ENCODE measurements around the gene PAF1. TPM values are rescaled to one million over a fixed set of nuclear protein-coding genes. Genes with fewer than 3 reads are reported as not detected.

Gene PAF1
- total and polyA plus RNA-seq, 4 donors, result 13.7 to 29.4 (median 18.9) TPM

- TF ChIP-seq ZBTB33 (IDR thresholded peaks at IDR 0.05) (peak; percentile 17), RXRA (IDR thresholded peaks at IDR 0.05) (peak in 1 of 2 donors; percentile 24), RAD21 (IDR thresholded peaks at IDR 0.05) (no peak), SP1 (IDR thresholded peaks at IDR 0.05) (peak; percentile 37), HNF4A (conservative IDR thresholded peaks at IDR 0.05) (peak in 1 of 2 donors; percentile 9)
Measured at GRCh38 chr19:39406656-39407409, 15.9 kb upstream of the PAF1 start, which contains the start of gene ZFP36 (continued).

- DNase-seq (ENCODE audit: low spot score), result no peak
- Histone ChIP-seq H3K4me1 (ENCODE audit: control insufficient read depth in 4 of 4, insufficient read depth in 4 of 4, low read length in 3 of 4) (peaks cover 11 to 29% (median 19%) of the 10 kb centered on the region in 4 donors), H3K27ac (ENCODE audit: low read depth in 1 of 2, low read length in 2 of 2) (peak overlapping the region; percentile 94 to 95), H3K4me3 (ENCODE audit: low read depth in 1 of 3, low read length in 3 of 3) (peak overlapping the region; percentile 57 to 94 (median 65)), H3K27me3 (ENCODE audit: control insufficient read depth in 4 of 4, insufficient read depth in 4 of 4, low read length in 3 of 4) (no peaks in the 10 kb centered on the region), H3K36me3 (ENCODE audit: control insufficient read depth in 4 of 4, insufficient read depth in 3 of 4, low read depth in 1 of 4, low read length in 3 of 4) (peaks cover 0 to 9% (median 0%) of the 10 kb centered on the region in 4 donors), H3K9ac (ENCODE audit: low read depth in 1 of 2, low read length in 2 of 2) (peak overlapping the region; percentile 59 to 75), H3K9me3 (ENCODE audit: control insufficient read depth in 4 of 4, low read length in 3 of 4) (no peaks in the 10 kb centered on the region)
- no peak for TF ChIP-seq REST (IDR thresholded peaks at IDR 0.05)
- peak in 1 of 2 donors; percentile 24 for TF ChIP-seq EGR1 (IDR thresholded peaks at IDR 0.05; ENCODE audit: low read depth in 2 of 2)
- no peak for TF ChIP-seq RXRA (IDR thresholded peaks at IDR 0.05)
- TF ChIP-seq HNF4A (conservative IDR thresholded peaks at IDR 0.05), result no peak
- TF ChIP-seq SP1 (IDR thresholded peaks at IDR 0.05), result no peak
- no peak for TF ChIP-seq TAF1 (conservative IDR thresholded peaks at IDR 0.05)
- no peak for TF ChIP-seq CTCF (IDR thresholded peaks at IDR 0.05; ENCODE audit: low read depth, low read length, missing input control)
- TF ChIP-seq MAX (IDR thresholded peaks at IDR 0.05), result no peak
- WGBS, result 13% methylated on average over 22 of the region's 22 CpGs
Measured at GRCh38 chr19:39405958-39406655, 15.2 kb upstream of the PAF1 start.

All from liver (tissue), 9 donors.